Non-pigmented ciliary epithelial cell (primary cell): Measurements from ENCODE around the gene DAAM2.

Source experiments
- DNase-seq: peaks from one replicate; pipeline ENCODE4 v3.0.0-alpha.2; 2010; ENCODE audit warnings: low read depth

DAAM2 gene

GRCh38 chr6:39819228-39819627, 27.1 kb downstream of the DAAM2 start:
- DNase-seq = no peak

- DNase-seq = no peak
These were observed 27.5 kb downstream of the DAAM2 start for GRCh38 chr6:39819676-39820075.

GRCh38 chr6:39820553-39820952, 28.4 kb downstream of the DAAM2 start:
- DNase-seq = no peak

- DNase-seq = no peak
These were observed 29.0 kb downstream of the DAAM2 start for GRCh38 chr6:39821046-39821740.

- no peak for DNase-seq
These were observed 29.8 kb downstream of the DAAM2 start for GRCh38 chr6:39821742-39822532.

GRCh38 chr6:39822846-39823815, 31.0 kb downstream of the DAAM2 start:
- DNase-seq = no peak

- no peak for DNase-seq
These were observed 32.1 kb downstream of the DAAM2 start for GRCh38 chr6:39824030-39824926.

GRCh38 chr6:39829331-39829730, 37.2 kb downstream of the DAAM2 start:
- no peak for DNase-seq

- DNase-seq = no peak
These were observed 38.3 kb downstream of the DAAM2 start for GRCh38 chr6:39830444-39830843.

- DNase-seq = no peak
These were observed 39.5 kb downstream of the DAAM2 start for GRCh38 chr6:39831701-39832100.

GRCh38 chr6:39834278-39834677, 42.1 kb downstream of the DAAM2 start:
- no peak for DNase-seq

- no peak for DNase-seq
These were observed 42.7 kb downstream of the DAAM2 start for GRCh38 chr6:39834866-39835265.

- no peak for DNase-seq
These were observed 43.7 kb downstream of the DAAM2 start for GRCh38 chr6:39835821-39836295.

- DNase-seq = no peak
These were observed 44.4 kb downstream of the DAAM2 start for GRCh38 chr6:39836606-39837005.

GRCh38 chr6:39839445-39839844, 47.3 kb downstream of the DAAM2 start:
- no peak for DNase-seq

- no peak for DNase-seq
These were observed 48.6 kb downstream of the DAAM2 start for GRCh38 chr6:39840781-39841180.

- no peak for DNase-seq
These were observed 49.1 kb downstream of the DAAM2 start for GRCh38 chr6:39841291-39841690.

GRCh38 chr6:39841923-39842322, 49.7 kb downstream of the DAAM2 start:
- no peak for DNase-seq

- no peak for DNase-seq
These were observed 51.3 kb downstream of the DAAM2 start for GRCh38 chr6:39843305-39844020.

GRCh38 chr6:39844866-39845265, 52.7 kb downstream of the DAAM2 start:
- no peak for DNase-seq

- no peak for DNase-seq
These were observed 55.0 kb downstream of the DAAM2 start for GRCh38 chr6:39847221-39847620.
